C4-2B (cell line): ENCODE results near the gene FREM1.

Experiments
- H3K27ac ChIP-seq: fragments of 450-650 bp; 2 replicates; pipeline ENCODE4 v1.5.1; 2017
- ZFX ChIP-seq: fragments of 450-650 bp; IDR thresholded peaks from 2 replicates; pipeline ENCODE4 v1.6.1; 2017
- TF ChIP-seq, protein P1 (sequence below): fragments of 450-650 bp; conservative IDR thresholded peaks from 2 replicates; pipeline ENCODE4 v1.5.1; 2017; ENCODE audit warnings: mild to moderate bottlenecking

Gene FREM1

DNA sequence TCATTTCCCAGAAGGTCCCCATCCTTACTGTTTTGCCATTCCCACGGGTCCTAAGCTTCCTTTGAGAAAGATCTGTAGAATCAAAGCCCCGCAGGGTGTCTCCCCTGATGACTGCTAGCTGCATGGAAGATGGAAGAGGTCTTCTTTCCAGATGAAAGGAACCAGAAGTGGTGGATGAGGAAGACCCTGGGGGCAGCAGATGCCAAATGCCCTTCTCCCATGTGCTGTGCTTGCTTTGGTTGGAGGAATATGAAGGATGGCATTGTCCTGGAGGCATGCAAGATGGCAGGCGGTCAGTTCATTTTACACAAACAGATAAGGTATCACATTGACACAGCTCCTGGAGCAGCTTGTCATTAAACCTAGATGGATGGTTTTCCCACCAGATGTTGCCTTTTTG is 161.9 kb downstream of the FREM1 start:
- no peak overlapping the region for H3K27ac ChIP-seq
- TF ChIP-seq, protein P1, sequence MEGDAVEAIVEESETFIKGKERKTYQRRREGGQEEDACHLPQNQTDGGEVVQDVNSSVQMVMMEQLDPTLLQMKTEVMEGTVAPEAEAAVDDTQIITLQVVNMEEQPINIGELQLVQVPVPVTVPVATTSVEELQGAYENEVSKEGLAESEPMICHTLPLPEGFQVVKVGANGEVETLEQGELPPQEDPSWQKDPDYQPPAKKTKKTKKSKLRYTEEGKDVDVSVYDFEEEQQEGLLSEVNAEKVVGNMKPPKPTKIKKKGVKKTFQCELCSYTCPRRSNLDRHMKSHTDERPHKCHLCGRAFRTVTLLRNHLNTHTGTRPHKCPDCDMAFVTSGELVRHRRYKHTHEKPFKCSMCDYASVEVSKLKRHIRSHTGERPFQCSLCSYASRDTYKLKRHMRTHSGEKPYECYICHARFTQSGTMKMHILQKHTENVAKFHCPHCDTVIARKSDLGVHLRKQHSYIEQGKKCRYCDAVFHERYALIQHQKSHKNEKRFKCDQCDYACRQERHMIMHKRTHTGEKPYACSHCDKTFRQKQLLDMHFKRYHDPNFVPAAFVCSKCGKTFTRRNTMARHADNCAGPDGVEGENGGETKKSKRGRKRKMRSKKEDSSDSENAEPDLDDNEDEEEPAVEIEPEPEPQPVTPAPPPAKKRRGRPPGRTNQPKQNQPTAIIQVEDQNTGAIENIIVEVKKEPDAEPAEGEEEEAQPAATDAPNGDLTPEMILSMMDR, result no peak
- TF ChIP-seq ZFX, result no peak

DNA sequence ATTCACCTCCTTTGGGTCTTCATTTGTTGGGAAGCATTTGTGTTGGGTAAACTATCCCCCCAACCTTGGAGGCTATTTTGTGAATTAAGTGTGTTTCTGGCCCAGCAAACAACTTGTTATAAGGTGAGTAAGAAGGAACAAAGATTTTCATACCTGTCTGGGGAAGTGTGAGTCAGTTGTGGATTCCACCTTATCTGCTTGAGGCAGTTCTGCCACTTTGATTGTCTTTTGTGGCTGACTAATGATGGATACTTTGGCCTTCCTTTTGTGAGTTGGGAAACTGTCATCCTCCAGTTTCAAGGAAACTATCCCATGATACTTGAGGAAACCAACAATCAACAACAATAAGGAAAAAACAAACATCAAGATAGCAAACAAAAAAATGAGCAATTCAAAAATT is 163.1 kb downstream of the FREM1 start:
- TF ChIP-seq, protein P1, result no peak
- no peak for TF ChIP-seq ZFX
- no peak overlapping the region for H3K27ac ChIP-seq

DNA sequence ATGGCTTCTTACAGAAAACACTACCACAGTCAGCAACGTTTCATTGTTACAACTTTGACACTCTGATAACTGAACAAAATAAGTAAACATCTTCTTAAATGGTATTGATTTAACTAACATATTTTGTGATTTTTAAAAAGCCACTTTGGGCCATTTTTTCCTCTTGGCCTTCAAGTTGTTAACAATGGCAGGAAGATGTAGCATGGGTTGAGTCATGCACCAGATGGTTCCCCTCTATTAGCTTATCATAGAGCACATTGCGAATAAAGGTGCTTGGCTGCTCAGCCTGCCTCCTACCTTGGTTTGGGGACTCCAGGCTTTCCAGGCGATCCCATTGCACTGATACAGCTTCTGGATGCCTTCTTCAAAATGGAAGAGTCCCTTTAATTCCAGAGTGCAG is 163.6 kb downstream of the FREM1 start:
- H3K27ac ChIP-seq, result no peak overlapping the region
- TF ChIP-seq, protein P1, result no peak
- TF ChIP-seq ZFX, result no peak

DNA sequence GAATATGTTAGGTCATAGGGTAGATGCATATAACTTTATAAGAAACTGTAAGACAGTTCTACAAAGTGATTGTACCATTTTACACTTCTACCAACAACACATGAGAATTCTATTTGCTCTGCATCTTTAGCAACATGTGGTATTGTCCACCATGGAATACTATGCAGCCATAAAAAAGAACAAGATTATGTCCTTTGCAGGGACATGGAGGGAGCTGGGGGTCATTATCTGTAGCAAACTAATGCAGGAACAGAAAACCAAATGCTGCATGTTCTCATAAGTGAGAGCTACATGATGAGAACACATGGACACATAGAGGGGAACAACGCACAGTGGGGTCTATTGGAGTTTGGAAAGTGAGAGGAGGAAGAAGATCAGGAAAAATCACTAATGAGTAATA is 165.5 kb downstream of the FREM1 start:
- no peak for TF ChIP-seq ZFX
- TF ChIP-seq, protein P1, result no peak
- no peak overlapping the region for H3K27ac ChIP-seq

DNA sequence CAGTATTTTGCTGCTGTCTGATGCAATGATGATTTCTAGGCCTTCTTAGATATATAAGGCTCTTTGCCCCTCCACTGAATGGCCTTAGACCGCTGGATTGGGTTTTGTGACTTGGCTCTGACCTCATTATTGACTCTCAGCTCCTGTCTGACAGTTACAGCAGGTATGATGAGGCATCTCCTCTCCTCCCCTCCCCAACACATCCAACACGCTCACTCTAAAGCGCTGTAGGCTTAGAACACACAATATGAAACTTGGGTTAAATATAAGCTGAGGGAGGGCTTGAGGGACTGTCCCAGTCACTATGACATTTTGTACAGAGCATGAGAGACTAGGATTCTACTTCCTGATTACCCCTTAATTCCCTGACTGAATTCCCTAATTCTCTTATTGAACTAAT is 168.9 kb downstream of the FREM1 start:
- H3K27ac ChIP-seq, result no peak overlapping the region
- no peak for TF ChIP-seq ZFX
- TF ChIP-seq, protein P1, result no peak

DNA sequence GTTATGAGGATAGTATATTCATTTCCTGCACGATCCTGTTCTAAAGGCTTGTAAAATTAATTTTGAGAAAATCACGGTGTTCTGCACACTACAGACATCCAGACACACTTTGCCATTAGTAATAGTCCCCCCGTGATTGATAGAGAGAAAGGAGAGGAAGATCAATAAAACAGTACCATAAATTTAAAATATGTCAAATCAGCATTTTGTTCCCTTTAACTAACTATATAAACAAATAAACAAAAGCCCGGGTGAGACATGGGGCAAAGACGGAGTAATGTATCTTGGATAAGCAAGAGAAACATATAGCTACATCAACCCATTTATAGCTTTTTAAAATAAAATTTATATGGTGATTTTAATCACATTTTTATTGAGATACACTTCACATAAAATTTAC is 177.1 kb downstream of the FREM1 start:
- TF ChIP-seq, protein P1, result no peak
- TF ChIP-seq ZFX, result no peak
- no peak overlapping the region for H3K27ac ChIP-seq

DNA sequence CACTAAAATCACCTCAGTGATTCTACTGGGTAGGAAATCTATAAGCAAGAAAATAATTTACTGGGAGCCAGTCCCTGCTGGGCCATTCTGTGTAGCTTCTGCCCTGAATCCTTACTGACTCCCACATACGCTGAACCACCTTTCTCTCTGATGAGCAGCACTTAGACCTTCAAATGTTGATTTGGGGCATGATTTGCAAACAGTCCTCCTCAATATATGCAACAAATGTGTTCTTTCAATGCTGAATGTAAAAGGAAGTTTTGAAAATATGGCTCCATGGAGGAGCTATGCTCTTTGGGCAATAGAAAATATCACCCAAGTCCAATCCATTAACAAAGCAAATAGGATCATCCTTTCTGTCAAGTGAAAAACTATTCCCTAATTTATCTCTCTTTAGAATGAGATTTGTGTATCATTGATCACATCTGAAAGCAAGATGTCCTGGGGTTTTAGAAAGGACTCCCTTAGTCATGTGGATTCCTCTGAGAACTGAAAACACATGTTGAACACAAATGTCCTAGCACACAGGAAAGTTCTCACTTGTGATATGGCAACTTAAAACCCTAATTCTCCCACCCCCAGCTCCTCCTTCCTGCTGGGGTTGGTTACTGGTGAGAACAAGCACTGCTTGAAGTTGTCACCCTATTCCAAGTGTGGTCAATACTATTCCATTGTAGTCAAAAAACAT is 178.8 kb downstream of the FREM1 start:
- TF ChIP-seq, protein P1, result no peak
- no peak overlapping the region for H3K27ac ChIP-seq
